ENCODE results near the gene GNL2.
"Not testable (repeated sequence)": the region's sequence is repeated elsewhere in the genome, so short reads cannot be mapped to it uniquely, and the experiment has no call there.

The GNL2 gene

DNA sequence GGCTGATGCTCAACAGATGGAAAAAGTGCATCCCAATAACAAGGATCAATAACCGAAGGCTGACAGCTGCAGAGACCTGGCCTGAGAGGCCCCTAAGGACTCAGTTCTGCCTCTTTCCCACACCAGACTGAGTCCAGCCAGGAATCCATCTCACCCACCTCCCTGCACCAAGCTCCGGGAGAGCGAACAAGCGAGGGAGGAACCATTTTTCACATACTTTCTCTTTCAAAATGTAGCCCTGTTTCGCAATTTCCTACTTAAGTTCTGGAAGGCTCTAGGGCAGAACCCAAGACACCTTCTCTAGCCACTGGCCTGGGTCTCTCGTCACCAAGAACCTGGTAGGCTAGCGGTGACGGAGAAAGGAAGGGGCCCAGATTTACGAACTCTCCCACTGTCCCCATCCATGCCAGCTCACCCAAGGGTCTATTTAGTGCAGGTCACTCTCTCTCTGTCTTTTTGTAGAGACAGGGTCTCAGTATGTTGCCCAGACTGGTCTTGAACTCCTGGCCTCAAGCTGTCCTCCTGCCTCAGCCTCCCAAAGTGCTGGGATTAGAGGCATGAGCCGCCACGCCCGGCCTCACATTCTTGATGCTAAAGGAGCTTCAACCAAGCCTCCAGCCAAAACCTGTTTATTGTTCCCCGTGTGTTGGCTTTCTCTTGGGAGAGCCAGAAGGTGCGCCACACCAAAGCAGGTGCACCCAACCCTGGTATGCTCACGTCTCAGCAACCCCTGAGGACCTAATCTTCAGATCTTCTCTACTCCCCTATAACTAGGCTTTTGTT is 10.9 kb upstream of the GNL2 start:
- DNase-seq (ENCODE audit: low spot score) = no peak

DNA sequence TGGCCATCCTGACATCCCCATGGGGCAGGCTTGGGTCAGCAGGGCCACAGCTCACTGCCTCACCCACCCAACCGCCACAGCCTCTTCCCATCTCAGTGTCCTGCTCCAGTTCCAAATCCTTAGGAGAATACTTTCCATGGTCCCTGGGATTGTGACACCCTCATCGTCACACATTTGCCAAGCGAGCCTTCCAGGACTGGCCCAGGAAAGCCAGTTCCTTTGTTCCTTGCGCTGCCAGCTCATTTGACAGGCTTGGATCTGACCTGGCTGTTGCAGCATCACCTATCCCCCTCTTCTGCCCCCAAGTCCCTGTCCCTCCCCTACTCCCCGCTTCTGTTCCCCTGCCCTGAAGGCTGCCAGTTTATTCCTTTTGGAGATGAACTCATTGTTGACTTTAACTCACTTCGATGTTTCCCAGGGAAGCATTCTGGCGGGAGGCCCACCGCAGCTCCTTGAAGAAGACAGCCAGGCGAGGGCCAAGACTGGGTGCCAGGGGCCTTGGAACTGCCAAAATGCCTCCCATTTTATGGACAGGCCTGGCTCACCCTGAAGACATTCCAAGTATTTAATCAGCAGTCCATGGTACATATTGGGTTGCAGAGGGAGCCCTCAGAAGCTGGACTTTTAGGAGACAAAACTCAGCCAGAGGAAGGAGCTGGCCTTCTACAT is 10.2 kb upstream of the GNL2 start:
- no peak for DNase-seq (ENCODE audit: low spot score)

DNA sequence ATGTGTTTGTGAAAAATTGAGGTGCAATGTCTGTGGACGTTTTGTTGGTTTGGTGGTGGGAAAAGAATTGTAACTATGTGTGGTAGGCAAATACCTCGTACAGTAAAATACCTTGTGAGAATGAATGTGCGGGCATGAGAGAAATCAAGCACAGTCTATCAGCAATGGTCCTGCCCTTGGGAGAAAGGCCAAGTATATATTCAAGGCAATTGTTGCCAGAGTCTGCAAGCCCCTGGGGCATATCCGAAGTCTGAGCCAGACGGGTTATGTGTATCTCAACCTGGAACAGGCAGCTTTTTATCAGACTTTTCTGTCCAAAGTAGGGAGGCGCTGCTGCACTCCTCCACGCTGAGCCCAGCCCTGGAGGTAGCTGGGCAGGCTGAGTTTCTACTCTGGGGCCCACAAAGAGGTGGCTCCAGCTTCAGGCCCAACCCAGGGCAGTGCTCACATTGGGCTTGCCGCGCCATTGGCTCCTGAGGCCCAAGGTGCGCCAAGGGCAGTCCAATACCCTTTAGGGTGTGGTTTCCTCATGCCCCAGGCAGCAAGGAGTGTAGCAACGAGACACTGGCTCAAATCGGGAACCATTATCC is 9.4 kb upstream of the GNL2 start:
- no peak for DNase-seq (ENCODE audit: low spot score)

DNA sequence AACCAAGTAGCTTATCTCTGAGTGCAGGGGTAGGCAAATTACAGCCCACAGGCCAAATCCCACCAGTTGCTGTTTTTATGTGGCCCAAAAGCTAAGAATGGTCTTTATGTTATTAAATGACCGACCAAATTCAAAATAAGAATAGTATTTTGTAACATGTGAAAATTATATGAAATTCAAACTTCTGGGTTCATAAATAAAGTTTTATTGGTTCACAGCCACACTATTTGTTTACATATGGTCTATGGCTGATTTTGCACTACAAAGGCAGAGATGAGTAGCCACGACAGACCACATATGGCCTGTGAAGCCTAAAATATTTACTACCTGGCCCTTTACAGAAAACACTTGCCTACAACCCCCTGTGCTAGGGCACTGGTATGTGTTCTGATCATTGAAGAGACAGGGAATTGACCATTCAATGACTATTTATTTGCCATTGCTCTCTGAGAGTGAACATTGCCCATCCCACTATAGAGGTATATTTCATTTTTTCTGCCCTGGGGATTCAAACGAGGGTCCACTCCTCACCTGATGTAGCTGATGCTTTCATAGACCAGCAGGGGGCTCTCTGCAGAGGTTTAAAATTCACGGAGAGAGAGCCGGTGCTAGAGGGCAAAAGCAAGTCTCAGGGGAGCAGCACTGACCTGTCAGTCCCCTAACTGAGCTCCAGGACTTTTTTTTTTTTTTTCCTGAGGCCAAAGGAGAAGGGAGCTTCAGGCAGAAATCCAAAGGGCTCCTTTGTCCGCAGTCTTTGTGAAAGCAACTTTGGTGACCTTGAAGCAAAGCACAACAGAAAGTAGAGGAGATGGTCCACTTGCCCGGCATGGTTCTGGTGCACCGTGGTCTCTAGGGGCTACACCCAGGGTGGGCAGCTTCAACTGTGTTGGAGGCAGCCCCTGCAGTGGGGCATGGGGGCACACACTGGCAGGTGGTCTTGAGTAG is 7.3 kb upstream of the GNL2 start:
- DNase-seq (ENCODE audit: low spot score) = peak; percentile 82

DNA sequence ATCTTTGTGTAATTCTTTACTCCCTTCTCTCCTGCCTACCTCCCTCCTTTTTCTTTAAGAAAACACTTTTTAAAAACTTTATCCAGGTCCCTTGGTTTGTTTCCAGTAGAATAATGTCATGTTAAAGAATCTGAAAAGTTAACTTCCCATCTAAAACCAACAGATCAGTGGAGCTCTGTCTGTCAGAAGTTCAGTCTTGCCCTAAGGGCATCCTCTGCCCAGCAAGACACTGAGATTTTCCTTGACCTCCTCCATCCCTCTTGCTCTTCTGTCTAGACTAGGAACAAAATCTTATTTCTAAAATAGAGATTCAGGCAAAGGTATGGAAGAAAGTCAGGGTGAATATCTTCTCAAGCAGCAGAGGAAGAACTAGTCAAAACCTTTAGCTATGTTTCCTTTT is 5.7 kb upstream of the GNL2 start:
- DNase-seq (ENCODE audit: low spot score) = no peak

DNA sequence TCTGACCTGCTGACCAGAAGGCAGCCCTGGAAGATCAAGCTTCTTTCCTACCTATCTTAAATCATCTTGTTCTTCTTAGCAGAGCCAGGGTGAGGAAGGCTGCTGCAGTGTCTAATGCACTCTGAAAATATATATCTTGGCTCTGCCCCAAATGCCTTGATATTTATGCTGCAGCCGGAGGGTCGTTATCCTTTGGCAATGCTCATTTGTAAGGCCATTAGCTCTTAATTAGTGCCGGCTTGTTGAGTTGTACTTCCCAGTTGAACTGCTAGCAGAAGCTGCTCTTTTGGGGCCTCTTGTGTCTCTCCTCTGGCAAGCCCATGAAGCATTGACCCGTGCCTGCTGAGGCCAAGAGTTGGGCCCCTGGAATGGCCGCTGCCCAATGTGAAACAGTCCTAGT is 4.2 kb upstream of the GNL2 start:
- no peak for DNase-seq (ENCODE audit: low spot score)

DNA sequence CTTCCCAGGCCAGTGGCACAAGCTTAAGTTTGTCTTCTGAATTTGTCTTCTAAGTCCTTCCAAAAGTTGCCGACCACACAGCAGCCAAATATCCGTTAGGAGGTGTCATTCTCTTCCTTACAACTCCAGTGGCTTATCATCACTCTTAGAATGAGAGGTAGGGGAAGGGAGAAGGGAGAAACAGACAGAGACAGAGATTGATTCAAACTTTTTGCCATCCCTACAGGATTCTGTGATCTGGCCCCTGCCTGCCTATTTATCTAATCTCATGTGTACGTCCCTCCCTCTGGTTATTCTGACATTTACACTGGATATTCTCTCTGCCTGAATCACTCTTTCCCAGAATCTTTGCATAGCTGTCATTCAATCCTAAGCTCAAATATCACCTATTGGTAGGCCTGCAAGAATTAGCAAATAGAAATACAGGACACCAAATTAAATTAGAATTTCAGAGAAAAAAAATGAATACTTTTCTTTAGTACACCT is 488 bp upstream of the GNL2 start:
- DNase-seq (ENCODE audit: low spot score) = no peak

DNA sequence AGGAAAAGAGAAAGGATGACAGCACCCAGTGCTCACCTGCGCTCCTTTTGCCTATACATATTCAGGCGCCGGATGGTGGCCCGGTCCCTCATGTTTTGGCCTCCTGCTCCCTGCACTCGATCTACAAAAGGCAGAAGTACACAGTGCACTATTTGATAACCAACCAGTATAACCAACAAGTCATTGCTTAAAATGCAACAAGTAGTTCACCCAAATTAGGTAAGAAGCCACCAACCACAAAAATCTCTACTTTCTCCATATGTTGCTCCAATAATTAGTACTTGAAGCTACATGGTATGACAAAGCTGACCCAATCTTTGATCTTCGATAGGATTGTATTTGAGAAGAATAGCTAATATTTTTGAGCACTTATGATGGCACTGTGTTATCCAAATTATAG is 2.0 kb downstream of the GNL2 start:
- no peak for DNase-seq (ENCODE audit: low spot score)

DNA sequence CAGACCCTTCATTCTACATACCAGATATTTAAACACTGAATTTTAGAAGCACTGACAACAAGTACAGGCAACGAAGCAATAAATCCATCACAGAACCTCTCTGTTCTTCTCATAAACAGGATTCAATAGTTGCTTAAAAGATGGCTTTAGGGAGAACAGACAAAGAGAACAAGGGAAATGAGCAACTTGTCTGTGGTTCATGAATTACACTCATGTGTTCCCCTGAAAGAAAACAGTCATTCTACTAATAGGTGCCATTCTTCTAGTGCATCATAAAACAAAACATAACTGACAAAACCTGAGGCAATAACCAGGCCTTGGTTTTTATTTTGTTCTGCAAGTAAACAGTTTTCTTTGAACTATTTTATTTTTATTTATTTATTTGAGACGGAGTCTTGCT is 6.8 kb downstream of the GNL2 start:
- DNase-seq (ENCODE audit: low spot score) = no peak

DNA sequence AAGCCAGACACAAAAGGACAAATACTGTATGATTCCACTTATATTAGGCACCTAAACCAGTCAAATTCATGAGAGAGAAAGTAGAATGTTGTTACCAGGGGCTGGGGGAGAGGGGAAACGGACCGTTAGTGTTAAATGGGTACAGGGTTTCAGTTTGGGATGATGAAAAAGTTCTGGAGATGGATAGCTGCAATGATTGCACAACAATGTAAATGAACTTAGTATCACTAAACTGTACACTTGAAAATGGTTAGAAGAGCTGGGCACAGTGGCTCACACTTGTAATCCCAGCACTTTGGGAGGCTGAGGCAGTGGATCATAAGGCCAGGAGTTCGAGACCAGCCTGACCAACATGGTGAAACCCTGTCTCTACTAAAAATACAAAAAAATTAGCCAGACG is 11.2 kb downstream of the GNL2 start:
- not testable (repeated sequence) for DNase-seq (ENCODE audit: low spot score)

DNA sequence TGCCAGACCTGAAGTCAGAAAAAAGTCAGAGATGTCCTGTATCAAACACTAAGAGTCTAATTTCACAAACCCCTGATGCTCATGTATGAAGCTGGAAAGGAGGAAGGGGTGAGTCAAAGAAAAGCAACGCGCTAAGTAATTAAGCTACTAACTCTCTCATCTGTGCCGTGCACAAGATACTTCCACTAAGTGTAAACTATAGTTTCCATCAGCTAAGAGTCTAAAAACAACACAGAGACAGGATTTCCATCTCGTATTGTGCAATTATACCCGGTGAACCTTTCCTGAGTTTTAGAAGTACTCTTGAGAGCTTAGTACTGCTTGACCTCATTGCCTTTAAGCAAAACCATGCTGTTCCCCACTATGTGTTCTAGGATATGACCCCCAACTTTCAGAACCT is 20.0 kb downstream of the GNL2 start:
- no peak for DNase-seq (ENCODE audit: low spot score)

DNA sequence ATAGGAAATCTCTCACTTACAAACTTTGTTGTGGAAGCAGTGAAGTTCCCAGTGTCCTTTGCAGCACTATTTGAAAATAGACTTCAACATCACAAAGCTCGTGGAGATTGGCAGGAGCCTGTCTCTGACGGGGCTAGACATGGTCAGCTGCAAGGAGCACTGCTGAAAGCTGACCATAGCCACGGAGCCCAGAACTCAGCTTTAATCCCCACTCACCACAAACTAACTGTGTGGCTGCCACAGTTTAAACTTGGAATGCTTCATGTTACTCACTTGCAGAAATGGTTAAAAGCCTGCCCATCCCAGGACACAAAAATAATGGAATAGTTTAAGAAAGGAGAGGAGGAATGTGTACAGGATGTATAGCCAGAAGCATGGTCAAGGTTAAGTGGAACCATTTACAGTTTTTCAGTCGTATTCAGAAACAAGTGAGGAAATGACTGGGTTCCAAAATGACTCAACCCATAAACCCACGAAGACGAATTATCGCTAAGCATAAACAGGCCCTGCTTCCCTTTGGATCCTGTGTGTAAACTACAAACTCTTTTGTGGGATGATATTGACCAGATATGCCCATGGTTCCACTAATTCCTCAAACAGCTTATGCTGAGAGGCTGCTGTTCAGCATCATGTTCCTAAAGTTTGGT is 20.8 kb downstream of the GNL2 start:
- DNase-seq (ENCODE audit: low spot score) = no peak

DNA sequence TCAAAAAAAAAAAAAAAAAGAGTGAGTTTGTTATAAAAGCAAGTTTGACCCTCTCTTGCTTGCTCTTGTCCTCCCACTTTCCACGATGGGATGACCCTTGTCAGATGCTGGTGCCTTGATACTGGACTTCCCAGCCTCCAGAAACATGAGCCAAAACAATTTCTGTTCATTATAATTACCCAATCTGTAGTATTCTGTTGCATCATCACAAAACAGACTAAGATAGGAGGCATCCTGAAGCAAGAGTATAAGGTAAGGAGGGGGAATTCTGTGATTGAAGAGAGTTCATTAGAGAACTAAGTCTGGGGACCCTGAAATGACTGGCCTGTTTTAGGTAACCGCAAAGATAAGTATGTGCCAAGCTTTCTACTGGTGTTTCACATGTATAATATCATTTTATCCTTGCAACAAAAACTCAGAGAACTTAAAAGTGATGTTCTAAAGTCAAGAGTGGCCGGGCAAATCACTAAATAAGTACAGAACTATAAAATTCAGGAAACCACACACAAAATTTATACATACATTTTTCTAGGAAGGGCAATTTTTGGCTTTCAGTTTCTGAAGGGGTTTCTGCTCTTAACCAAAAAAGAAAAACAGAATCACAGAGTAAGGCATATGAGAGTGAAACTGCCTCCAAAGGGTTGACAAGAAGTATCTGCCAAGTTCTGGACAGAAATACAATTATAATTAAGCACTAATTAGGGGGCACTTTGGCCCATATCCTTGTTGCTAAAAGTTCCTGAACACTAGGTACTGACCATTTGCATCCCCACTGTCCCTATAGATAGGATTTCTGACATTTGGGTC is 25.0 kb downstream of the GNL2 start:
- DNase-seq (ENCODE audit: low spot score) = no peak

DNA sequence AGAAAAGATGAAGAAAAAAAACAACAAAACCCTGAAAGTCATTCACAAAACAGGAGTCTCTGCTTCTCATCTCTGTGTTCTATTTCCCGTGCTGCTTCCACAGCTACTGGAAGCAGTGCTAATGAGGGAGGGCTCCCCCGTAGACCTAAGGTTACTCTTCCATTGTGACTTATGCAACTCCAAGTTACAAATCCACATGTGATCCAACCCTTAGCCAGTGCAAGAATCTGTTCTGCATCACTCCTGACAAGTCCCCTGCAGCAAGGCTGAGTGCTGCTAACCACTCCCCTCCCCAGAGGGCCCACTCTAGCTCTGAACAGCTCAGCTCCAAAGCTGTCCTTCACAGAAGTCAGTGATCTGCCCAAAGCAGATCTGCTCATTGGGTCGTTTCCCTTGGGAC is 28.7 kb downstream of the GNL2 start:
- DNase-seq (ENCODE audit: low spot score) = no peak

DNA sequence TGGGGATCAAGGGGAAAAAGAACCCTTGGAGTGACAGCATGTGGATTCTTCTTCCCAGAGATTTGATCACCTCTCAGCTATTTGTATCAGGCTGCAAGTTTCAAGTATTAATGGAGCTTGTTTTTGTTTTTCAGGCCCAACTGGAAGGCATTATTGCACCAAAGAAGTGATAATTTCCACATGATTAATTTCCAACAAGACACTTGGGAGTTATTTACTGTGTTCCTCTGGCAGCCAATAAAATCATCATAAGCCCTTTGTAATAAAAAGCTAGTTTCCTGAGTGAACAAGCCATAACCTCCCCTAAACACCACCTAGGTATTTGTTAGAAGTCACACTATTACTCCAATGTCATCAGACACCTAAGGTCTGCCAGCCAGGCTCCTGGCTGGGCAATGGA is 30.8 kb downstream of the GNL2 start:
- DNase-seq (ENCODE audit: low spot score) = no peak

DNA sequence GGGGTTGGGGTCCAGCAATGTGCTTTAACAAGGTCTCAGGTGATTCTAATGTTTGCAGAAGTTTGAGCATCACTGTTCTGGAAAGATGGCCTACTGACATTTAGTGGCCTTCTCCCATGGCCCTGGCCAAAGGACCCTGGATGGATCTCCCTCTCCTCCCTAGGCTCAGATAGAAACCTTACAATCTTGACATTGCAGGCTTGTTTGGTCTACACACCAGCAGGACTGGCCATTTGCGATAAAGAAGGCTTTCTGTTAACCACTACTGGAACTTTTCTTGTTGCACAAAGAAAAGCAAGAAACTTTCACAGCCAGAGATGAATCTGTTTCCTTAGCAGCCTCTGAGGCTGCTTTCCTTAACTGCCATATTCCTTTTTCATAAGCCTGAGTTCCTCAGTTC is 32.8 kb downstream of the GNL2 start:
- no peak for DNase-seq (ENCODE audit: low spot score)

DNA sequence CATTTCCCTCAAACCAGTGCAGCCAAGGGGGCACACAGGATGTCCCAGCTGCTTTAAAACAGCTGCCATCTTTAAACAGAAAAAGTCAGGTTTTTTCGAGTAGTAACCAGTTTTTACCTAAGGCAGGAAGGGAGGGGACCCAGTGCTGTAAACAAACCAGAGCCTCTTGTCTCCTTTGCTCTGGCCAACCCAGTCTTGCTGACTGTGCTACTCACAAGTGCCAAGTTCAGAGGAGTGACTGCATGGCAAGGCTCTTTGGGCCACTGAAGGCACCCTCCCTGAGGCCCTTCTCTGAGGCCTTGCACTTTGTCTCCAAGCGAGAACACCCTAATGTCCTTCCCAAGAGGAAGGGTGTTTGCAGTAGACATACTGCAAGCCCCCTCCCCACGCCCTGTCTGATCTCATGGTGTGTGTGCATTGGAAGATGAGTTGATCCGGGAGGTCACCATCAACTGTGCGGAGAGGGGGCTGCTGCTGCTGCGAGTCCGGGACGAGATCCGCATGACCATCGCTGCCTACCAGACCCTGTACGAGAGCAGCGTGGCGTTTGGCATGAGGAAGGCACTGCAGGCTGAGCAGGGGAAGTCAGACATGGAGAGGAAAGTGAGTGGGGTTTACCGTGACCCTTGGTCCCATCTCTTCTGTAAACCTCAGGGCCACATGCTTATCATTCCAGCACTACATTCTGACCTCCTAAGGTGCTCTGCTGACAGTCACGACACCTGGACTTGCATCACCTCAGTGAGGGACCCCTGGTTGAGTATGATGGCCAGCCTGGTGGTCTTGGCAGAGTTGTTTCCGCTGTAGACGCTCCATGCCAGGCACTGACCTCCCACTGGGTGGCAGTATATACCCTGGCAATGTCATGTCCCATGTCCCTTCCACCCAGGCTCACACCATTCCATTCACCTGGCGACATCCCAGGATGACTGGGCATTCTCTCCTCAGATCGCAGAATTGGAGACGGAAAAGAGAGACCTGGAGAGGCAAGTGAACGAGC is 34.3 kb downstream of the GNL2 start:
- DNase-seq (ENCODE audit: low spot score) = peak; percentile 60

DNA sequence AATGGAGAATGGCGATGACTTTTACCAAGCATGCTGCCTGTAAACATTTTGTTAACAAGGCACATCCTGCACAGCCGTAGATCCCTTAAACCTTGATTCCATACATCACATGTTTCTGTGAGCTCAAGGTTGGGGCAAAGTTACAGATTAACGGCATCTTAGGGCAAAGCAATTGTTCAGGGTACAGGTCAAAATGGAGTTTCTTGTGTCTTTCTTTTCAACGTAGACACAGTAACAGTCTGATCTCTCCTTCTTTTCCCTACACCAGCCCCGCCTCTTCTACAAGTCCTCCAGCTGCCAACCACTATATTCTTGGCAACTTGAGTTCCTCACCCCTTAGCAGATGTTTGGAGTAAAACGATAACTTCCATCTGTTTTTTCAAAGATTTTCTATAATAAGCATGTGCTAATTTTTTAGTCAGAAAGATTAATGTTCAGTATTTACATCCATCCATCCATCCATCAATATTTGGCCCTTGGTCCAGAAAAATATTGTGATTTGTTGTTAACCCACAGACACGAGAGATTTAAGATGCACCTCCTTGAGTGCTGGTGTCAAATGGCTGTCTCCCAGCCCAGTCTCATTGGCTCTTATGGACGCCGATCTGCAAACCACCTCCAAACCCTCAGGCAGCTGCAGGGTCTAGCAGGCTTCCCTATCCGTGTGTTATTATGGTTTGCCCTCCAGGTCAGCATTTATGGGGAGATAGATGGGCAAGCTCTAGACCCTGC is 35.2 kb downstream of the GNL2 start:
- DNase-seq (ENCODE audit: low spot score) = no peak

DNA sequence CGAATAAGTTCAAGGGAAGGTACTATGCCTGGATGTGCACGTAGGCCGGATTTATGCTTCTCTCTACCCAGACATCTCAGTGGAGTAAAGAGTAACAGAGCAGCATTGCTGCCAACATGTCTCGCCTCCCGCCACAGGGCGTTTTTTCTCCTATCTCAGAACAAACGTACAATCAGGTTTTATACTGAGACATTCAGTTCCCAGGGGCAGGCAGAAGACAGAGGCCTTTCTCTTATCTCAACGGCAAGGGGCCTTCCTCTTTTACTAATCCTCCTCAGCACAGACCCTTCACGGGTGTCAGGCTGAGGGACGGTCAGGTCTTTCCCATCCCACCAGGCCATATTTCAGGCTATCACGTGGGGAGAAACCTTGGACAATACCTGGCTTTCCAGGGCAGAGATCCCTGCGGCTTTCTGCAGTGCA is 35.8 kb downstream of the GNL2 start:
- DNase-seq (ENCODE audit: low spot score) = not testable (repeated sequence)
